ENCODE data around the gene ATP2A1.

Gene ATP2A1

GRCh38 chr16:28869201-28869600 is 9.1 kb upstream of the ATP2A1 start:
- no peak for TF ChIP-seq CTCF (conservative IDR thresholded peaks at IDR 0.05; ENCODE audit: low read depth, low read length)
- H3K4me3 ChIP-seq (ENCODE audit: low read depth, low read length), result no peak overlapping the region
- DNase-seq (ENCODE audit: low read depth), result no peak

- H3K4me3 ChIP-seq (ENCODE audit: low read depth, low read length), result no peak overlapping the region
- DNase-seq (ENCODE audit: low read depth), result no peak
- no peak for TF ChIP-seq CTCF (conservative IDR thresholded peaks at IDR 0.05; ENCODE audit: low read depth, low read length)
Observed at GRCh38 chr16:28872952-28873351, 5.3 kb upstream of the ATP2A1 start.

GRCh38 chr16:28873543-28874201 is 4.6 kb upstream of the ATP2A1 start:
- no peak for DNase-seq (ENCODE audit: low read depth)
- H3K4me3 ChIP-seq (ENCODE audit: low read depth, low read length), result no peak overlapping the region
- TF ChIP-seq CTCF (conservative IDR thresholded peaks at IDR 0.05; ENCODE audit: low read depth, low read length), result peak; percentile 72

- DNase-seq (ENCODE audit: low read depth), result no peak
- no peak for TF ChIP-seq CTCF (conservative IDR thresholded peaks at IDR 0.05; ENCODE audit: low read depth, low read length)
Observed at GRCh38 chr16:28874406-28874805, 3.9 kb upstream of the ATP2A1 start.

GRCh38 chr16:28875134-28876018 is 2.9 kb upstream of the ATP2A1 start:
- DNase-seq (ENCODE audit: low read depth), result no peak
- no peak overlapping the region for H3K4me3 ChIP-seq (ENCODE audit: low read depth, low read length)
- TF ChIP-seq CTCF (conservative IDR thresholded peaks at IDR 0.05; ENCODE audit: low read depth, low read length), result no peak

More at GRCh38 chr16:28874406-28874805, 3.9 kb upstream of the ATP2A1 start:
- no peak overlapping the region for H3K4me3 ChIP-seq (ENCODE audit: low read depth, low read length)

GRCh38 chr16:28876019-28876659 is 2.1 kb upstream of the ATP2A1 start:
- DNase-seq (ENCODE audit: low read depth), result no peak
- TF ChIP-seq CTCF (conservative IDR thresholded peaks at IDR 0.05; ENCODE audit: low read depth, low read length), result no peak
- no peak overlapping the region for H3K4me3 ChIP-seq (ENCODE audit: low read depth, low read length)
